SK-N-SH treated with all-trans-retinoic acid at 6 μM for 48 hours (cell line): ENCODE measurements around the gene GEMIN8.

Source experiments
- ARNTL ChIP-seq: fragments of 450-650 bp; formaldehyde crosslinking; IDR thresholded peaks from 2 replicates; pipeline ENCODE4 v1.5.0; 2020; ENCODE audit warnings: low read depth, mild to moderate bottlenecking, moderate library complexity, borderline replicate concordance
- CSDC2 ChIP-seq: fragments of 250-450 bp; sonication (Bioruptor Pico); IDR thresholded peaks from 2 replicates; pipeline ENCODE4 v1.5.0; 2020; ENCODE audit warnings: mild to moderate bottlenecking, moderate library complexity
- PATZ1 ChIP-seq: fragments of 250-450 bp; sonication (Bioruptor Pico); IDR thresholded peaks from 2 replicates; pipeline ENCODE4 v1.8.0; 2020; ENCODE audit warnings: mild to moderate bottlenecking, moderate library complexity, borderline replicate concordance
- TF ChIP-seq, protein P1 (sequence below): fragments of 250-450 bp; sonication (Bioruptor Pico); IDR thresholded peaks from 2 replicates; pipeline ENCODE4 v1.5.0; 2020; ENCODE audit warnings: mild to moderate bottlenecking, moderate library complexity

GRCh38 chrX:14027511-14028019 lies 2.1 kb downstream of the GEMIN8 start:
- TF ChIP-seq PATZ1 (CRISPR knock-in tag) = no peak
- TF ChIP-seq, protein P1, sequence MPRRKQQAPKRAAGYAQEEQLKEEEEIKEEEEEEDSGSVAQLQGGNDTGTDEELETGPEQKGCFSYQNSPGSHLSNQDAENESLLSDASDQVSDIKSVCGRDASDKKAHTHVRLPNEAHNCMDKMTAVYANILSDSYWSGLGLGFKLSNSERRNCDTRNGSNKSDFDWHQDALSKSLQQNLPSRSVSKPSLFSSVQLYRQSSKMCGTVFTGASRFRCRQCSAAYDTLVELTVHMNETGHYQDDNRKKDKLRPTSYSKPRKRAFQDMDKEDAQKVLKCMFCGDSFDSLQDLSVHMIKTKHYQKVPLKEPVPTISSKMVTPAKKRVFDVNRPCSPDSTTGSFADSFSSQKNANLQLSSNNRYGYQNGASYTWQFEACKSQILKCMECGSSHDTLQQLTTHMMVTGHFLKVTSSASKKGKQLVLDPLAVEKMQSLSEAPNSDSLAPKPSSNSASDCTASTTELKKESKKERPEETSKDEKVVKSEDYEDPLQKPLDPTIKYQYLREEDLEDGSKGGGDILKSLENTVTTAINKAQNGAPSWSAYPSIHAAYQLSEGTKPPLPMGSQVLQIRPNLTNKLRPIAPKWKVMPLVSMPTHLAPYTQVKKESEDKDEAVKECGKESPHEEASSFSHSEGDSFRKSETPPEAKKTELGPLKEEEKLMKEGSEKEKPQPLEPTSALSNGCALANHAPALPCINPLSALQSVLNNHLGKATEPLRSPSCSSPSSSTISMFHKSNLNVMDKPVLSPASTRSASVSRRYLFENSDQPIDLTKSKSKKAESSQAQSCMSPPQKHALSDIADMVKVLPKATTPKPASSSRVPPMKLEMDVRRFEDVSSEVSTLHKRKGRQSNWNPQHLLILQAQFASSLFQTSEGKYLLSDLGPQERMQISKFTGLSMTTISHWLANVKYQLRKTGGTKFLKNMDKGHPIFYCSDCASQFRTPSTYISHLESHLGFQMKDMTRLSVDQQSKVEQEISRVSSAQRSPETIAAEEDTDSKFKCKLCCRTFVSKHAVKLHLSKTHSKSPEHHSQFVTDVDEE (CRISPR knock-in tag) = no peak
- no peak for TF ChIP-seq ARNTL (CRISPR knock-in tag)
- TF ChIP-seq CSDC2 (CRISPR knock-in tag) = no peak
